ENCODE results near the gene PSME1.

PSME1 gene

GRCh38 chr14:24119691-24120090, 16.3 kb upstream of the PSME1 start:
- DNase-seq (ENCODE audit: low spot score): no peak
- no peak for TF ChIP-seq CTCF (IDR thresholded peaks at IDR 0.05; ENCODE audit: borderline replicate concordance, control extremely low read depth, extremely low read depth, insufficient read depth, missing control alignments)
- in situ Hi-C loops (cut with MboI; ENCODE audit: low sequenced_read_pairs, unreplicated experiment): no loop called here

- TF ChIP-seq CTCF (IDR thresholded peaks at IDR 0.05; ENCODE audit: borderline replicate concordance, control extremely low read depth, extremely low read depth, insufficient read depth, missing control alignments): no peak
- no peak for DNase-seq (ENCODE audit: low spot score)
- in situ Hi-C loops (cut with MboI; ENCODE audit: low sequenced_read_pairs, unreplicated experiment): no loop called here
Observed at GRCh38 chr14:24121210-24121609, 14.8 kb upstream of the PSME1 start.

DNA sequence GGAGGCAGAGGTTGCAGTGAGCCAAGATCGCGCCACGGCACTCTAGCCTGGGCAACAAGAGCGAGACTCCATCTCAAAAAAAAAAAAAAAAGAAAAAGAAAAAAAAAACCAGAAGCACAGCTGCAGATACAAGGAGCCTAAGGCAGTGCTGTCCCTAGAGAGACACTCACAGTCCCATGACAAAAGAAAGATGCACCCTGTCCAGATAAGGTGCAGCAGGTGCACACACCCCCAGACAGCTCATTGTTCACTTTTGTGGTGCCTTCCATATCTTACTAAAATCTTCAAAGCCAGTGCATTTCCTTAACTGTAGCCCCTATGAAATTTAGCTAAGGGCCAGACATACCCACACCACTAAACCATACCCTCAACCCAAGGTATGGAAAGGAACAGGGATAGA, 13.6 kb upstream of the PSME1 start:
- no peak for DNase-seq (ENCODE audit: low spot score)
- in situ Hi-C loops (cut with MboI; ENCODE audit: low sequenced_read_pairs, unreplicated experiment): no loop called here
- TF ChIP-seq CTCF (IDR thresholded peaks at IDR 0.05; ENCODE audit: borderline replicate concordance, control extremely low read depth, extremely low read depth, insufficient read depth, missing control alignments): no peak

- TF ChIP-seq CTCF (IDR thresholded peaks at IDR 0.05; ENCODE audit: borderline replicate concordance, control extremely low read depth, extremely low read depth, insufficient read depth, missing control alignments): no peak
- in situ Hi-C loops (cut with MboI; ENCODE audit: low sequenced_read_pairs, unreplicated experiment): no loop called here
- no peak for DNase-seq (ENCODE audit: low spot score)
Observed at GRCh38 chr14:24122898-24123297, 13.1 kb upstream of the PSME1 start.

- in situ Hi-C loops (cut with MboI; ENCODE audit: low sequenced_read_pairs, unreplicated experiment): no loop called here
- TF ChIP-seq CTCF (IDR thresholded peaks at IDR 0.05; ENCODE audit: borderline replicate concordance, control extremely low read depth, extremely low read depth, insufficient read depth, missing control alignments): no peak
- peak; percentile 53 for DNase-seq (ENCODE audit: low spot score)
Observed at GRCh38 chr14:24123424-24124417, 12.3 kb upstream of the PSME1 start.

DNA sequence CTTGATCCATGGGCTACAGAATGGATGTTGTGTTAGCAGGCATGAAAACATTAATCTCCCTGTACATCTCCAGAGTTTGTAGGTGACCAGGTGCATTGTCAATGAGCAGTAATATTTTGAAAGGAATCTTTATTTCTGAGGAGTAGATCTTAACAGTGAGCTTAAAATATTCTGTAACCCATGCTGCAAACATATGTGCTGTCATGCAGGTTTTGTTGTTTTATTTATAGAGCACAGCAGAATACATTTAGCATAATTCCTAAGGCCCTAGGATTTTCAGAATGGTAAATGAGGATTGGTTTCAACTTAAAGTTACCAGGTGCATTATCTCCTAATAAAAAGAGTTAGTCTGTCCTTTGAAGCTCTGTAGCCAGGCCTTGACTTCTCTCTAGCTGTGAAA, 9.1 kb upstream of the PSME1 start:
- DNase-seq (ENCODE audit: low spot score): no peak
- TF ChIP-seq CTCF (IDR thresholded peaks at IDR 0.05; ENCODE audit: borderline replicate concordance, control extremely low read depth, extremely low read depth, insufficient read depth, missing control alignments): no peak
- in situ Hi-C loops (cut with MboI; ENCODE audit: low sequenced_read_pairs, unreplicated experiment): no loop called here
